ENCODE results near the gene ECPAS.

GRCh38 chr9:111451570-111451969 is 32.6 kb downstream of the ECPAS start:
- TF ChIP-seq REST (IDR thresholded peaks at IDR 0.05; ENCODE audit: borderline replicate concordance) (no peak), MXI1 (conservative IDR thresholded peaks at IDR 0.05; ENCODE audit: poor library complexity, severe bottlenecking) (no peak)
